Measurements from ENCODE around the gene NCKAP5. TPM values are rescaled to one million over a fixed set of nuclear protein-coding genes. Genes with fewer than 3 reads are reported as not detected.

Gene NCKAP5
- total RNA-seq, 1 donor from 2014 or later: 0.20 TPM

DNA sequence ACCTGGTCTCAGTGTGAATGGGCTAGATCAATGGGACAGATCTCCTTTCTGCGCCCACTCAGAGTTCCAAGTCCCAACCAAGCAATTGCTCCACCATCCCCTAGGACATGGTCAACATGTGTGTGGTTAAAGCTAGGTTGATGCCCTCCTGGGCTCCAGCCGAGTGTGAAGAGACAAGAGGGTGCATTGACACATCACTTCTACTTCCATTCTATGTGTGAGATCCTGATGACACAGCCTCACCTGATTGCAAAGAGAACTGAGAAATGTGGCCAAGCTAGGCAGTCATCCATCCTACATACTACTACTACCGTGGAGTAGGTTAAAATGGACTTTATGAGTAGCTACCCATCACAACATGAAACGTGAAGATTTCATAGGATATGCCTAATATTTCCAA is 106.8 kb downstream of the NCKAP5 start:
- no peak overlapping the region for H3K4me3 Mint-ChIP-seq (ENCODE audit: unreplicated experiment)
- no peak overlapping the region for H3K27ac Mint-ChIP-seq (ENCODE audit: unreplicated experiment)
- DNase-seq: no peak
- H3K36me3 Mint-ChIP-seq (ENCODE audit: unreplicated experiment): no peaks in the 10 kb centered on the region
- no peaks in the 10 kb centered on the region for H3K27me3 Mint-ChIP-seq (ENCODE audit: unreplicated experiment)
- TF ChIP-seq, protein P1, sequence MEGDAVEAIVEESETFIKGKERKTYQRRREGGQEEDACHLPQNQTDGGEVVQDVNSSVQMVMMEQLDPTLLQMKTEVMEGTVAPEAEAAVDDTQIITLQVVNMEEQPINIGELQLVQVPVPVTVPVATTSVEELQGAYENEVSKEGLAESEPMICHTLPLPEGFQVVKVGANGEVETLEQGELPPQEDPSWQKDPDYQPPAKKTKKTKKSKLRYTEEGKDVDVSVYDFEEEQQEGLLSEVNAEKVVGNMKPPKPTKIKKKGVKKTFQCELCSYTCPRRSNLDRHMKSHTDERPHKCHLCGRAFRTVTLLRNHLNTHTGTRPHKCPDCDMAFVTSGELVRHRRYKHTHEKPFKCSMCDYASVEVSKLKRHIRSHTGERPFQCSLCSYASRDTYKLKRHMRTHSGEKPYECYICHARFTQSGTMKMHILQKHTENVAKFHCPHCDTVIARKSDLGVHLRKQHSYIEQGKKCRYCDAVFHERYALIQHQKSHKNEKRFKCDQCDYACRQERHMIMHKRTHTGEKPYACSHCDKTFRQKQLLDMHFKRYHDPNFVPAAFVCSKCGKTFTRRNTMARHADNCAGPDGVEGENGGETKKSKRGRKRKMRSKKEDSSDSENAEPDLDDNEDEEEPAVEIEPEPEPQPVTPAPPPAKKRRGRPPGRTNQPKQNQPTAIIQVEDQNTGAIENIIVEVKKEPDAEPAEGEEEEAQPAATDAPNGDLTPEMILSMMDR (IDR thresholded peaks at IDR 0.05; ENCODE audit: partially characterized antibody, unreplicated experiment): no peak
- no peaks in the 10 kb centered on the region for H3K9me3 Mint-ChIP-seq (ENCODE audit: unreplicated experiment)
- H3K4me1 Mint-ChIP-seq (ENCODE audit: low read depth, unreplicated experiment): no peaks in the 10 kb centered on the region

DNA sequence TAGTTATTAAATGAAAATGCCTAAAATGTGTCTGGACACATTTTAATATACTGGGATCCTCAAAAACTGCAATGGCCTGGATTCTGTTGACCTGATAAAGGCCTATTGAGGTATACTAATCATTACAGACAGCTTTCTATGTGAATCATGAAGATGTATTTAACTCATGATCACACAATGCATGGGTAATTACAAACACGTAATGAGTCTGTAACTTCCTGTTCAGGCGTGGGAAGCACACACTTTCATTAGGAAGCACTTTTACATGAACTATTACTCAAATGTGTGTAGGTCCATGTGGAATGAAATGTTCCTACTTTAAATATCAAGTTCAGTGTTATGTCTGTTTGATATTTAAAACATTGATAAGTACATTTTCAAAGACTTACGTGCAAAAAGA is 108.7 kb downstream of the NCKAP5 start:
- DNase-seq: no peak
- Mint-ChIP-seq H3K4me3 (ENCODE audit: unreplicated experiment) (no peak overlapping the region), H3K4me1 (ENCODE audit: low read depth, unreplicated experiment) (no peaks in the 10 kb centered on the region), H3K27me3 (ENCODE audit: unreplicated experiment) (no peaks in the 10 kb centered on the region), H3K27ac (ENCODE audit: unreplicated experiment) (no peak overlapping the region), H3K36me3 (ENCODE audit: unreplicated experiment) (peaks cover 3% of the 10 kb centered on the region), H3K9me3 (ENCODE audit: unreplicated experiment) (no peaks in the 10 kb centered on the region)
- TF ChIP-seq, protein P1 (IDR thresholded peaks at IDR 0.05; ENCODE audit: partially characterized antibody, unreplicated experiment): no peak

- Mint-ChIP-seq H3K9me3 (ENCODE audit: unreplicated experiment) (no peaks in the 10 kb centered on the region), H3K4me3 (ENCODE audit: unreplicated experiment) (no peak overlapping the region), H3K36me3 (ENCODE audit: unreplicated experiment) (peaks cover 3% of the 10 kb centered on the region), H3K27me3 (ENCODE audit: unreplicated experiment) (no peaks in the 10 kb centered on the region), H3K4me1 (ENCODE audit: low read depth, unreplicated experiment) (no peaks in the 10 kb centered on the region), H3K27ac (ENCODE audit: unreplicated experiment) (no peak overlapping the region)
- TF ChIP-seq, protein P1 (IDR thresholded peaks at IDR 0.05; ENCODE audit: partially characterized antibody, unreplicated experiment): no peak
- DNase-seq: no peak
Observed at GRCh38 chr2:133458280-133458679, 110.0 kb downstream of the NCKAP5 start.

DNA sequence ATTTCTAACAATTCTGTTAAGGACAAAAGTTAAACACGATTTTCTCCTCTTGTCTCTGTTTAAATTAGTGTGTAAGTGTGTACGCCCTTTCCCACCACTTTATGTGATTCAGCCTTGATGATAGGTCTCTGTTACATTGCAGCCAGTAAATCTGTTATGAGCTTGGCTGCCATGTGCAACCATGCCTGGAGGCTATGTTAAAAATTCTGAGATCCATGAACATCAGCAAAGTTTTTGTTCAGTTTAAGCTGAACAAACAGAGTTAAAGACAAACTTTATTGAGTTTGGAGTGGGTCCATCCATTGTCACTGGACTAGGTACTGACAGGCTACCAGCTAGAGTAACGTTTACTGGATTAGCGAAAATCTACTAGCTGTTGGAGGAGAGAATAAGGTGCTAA is 110.4 kb downstream of the NCKAP5 start:
- TF ChIP-seq, protein P1 (IDR thresholded peaks at IDR 0.05; ENCODE audit: partially characterized antibody, unreplicated experiment): no peak
- no peaks in the 10 kb centered on the region for H3K9me3 Mint-ChIP-seq (ENCODE audit: unreplicated experiment)
- no peak overlapping the region for H3K27ac Mint-ChIP-seq (ENCODE audit: unreplicated experiment)
- H3K4me3 Mint-ChIP-seq (ENCODE audit: unreplicated experiment): no peak overlapping the region
- no peak for DNase-seq
- peaks cover 3% of the 10 kb centered on the region for H3K36me3 Mint-ChIP-seq (ENCODE audit: unreplicated experiment)
- no peaks in the 10 kb centered on the region for H3K27me3 Mint-ChIP-seq (ENCODE audit: unreplicated experiment)
- no peaks in the 10 kb centered on the region for H3K4me1 Mint-ChIP-seq (ENCODE audit: low read depth, unreplicated experiment)

DNA sequence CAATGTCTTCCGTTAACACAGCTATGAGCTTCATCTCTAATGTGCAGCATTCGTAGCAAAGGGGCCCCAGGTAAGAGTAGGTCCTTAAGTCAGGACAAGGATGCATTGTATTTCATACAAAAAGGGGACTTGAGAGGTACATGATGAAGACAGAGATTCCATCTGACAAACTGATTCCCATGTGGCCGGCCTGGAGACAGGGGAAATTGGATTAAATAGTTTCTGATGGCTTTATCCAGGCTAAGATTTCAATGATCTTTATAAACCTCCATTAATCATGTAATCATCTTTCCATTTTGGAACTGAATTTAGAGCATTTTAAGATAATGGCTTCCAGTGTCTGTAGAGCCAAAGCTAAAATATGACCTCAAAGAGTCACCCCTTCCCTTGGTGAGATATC is 111.3 kb downstream of the NCKAP5 start:
- Mint-ChIP-seq H3K4me3 (ENCODE audit: unreplicated experiment) (no peak overlapping the region), H3K9me3 (ENCODE audit: unreplicated experiment) (no peaks in the 10 kb centered on the region), H3K27ac (ENCODE audit: unreplicated experiment) (no peak overlapping the region), H3K27me3 (ENCODE audit: unreplicated experiment) (no peaks in the 10 kb centered on the region), H3K4me1 (ENCODE audit: low read depth, unreplicated experiment) (no peaks in the 10 kb centered on the region), H3K36me3 (ENCODE audit: unreplicated experiment) (peaks cover 3% of the 10 kb centered on the region)
- DNase-seq: no peak
- TF ChIP-seq, protein P1 (IDR thresholded peaks at IDR 0.05; ENCODE audit: partially characterized antibody, unreplicated experiment): no peak
